ENCODE data around the gene ACOXL.

ACOXL gene

DNA sequence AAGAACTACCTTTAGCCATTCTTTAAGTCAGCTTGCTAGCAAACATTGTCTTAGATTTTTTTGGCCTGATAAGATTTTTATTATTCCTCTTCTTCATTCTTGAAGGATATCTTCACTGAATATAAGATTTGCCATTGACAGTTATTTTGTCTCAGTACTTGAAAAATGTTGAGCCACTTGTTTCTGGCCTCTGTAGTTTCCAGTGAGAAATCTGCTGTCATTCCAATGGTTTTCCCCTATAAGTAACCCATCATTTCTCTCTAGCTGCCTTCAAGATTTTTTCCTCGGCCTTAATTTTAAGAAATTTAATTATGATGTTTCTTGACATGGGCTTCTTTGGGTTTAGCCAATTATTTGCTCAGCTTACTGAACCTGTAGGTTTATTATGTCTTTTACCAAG lies 32.6 kb downstream of the ACOXL start:
- no peak for DNase-seq

DNA sequence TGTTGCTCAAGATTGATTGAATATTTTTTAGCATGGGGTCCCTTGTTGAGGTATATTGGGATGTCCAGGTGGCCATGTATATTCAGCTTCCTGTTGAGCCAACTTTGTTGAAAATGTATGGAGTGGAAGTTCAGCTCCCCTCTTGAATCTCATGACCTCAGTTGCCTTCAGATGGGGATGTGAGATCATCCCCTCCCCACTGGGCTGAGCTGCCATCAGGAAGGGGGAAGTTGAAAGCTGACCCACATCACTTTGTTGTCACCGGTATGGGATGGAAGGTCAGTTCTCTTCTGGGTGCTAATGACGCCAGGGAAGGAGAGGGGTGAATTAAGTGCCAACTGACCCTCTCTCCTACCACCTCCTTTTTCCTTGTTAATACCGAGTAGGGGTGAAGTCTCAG lies 33.9 kb downstream of the ACOXL start:
- no peak for DNase-seq

DNA sequence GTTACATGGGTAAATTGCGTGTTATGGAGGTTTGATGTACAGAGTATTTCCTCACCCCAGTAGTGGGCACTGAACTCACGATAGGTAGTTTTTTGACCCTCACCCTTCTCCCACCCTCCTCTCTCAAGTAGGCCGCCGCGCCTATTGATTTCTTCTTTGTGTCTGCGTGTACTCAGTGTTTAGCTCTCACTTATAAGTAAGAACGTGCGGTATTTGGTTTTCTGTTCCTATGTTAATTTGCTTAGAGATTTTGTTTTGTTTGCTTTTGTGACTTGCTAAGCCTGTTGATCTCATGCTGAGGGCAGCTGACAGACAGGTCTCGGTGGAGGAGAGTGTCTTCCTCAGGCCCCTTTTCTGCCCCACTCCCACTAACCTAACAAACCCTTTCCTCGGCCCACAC lies 36.2 kb downstream of the ACOXL start:
- DNase-seq: no peak

DNA sequence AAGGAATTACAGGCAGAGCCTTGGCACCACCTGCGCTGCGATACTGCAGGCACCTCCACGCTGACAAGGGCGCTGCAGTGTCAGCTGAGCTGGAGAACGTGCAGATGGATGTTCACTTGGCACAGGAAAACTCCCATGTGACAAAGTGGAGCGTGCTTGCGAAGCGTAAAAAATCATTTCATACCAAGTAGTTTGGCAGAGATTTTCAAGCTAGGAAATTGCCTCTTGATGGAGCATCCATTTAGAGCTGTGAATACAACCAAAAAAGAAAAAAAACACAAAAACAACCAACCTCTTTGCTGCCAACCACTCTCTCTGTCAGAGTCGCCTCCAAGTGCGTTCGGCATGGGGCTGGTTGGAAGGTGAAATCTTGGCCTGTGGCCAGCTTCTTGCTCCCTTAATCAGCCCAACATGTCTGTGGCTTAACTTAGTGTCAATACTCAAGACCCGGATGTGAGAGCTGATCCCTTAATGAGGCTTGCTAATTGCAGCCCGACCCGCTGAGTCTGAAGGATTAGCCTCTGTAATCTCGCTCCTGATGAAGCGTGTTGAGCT lies 38.1 kb downstream of the ACOXL start:
- DNase-seq: no peak

DNA sequence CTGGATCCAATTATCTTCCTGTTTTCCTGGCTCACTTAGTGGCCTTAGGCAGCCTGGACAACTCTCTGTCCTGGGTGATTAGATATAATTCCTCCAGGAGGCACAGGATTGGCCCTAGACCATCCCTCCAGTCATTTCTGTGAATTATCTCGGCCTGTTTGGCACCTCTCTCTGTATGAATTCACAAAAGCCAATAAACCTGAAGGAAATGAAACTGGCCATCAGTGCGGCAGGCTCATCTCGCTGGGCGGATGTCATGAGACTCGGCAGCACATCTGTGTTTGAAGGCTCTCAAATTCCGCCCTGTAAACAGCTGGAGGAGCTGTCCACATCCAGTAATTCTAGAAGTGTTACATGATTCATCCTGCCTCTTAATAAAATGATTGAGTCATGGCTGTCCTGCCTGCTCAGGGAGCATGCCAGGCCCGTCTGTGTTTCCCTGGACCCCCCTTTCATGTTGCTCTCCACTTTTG lies 38.6 kb downstream of the ACOXL start:
- peak; percentile 79 for DNase-seq

DNA sequence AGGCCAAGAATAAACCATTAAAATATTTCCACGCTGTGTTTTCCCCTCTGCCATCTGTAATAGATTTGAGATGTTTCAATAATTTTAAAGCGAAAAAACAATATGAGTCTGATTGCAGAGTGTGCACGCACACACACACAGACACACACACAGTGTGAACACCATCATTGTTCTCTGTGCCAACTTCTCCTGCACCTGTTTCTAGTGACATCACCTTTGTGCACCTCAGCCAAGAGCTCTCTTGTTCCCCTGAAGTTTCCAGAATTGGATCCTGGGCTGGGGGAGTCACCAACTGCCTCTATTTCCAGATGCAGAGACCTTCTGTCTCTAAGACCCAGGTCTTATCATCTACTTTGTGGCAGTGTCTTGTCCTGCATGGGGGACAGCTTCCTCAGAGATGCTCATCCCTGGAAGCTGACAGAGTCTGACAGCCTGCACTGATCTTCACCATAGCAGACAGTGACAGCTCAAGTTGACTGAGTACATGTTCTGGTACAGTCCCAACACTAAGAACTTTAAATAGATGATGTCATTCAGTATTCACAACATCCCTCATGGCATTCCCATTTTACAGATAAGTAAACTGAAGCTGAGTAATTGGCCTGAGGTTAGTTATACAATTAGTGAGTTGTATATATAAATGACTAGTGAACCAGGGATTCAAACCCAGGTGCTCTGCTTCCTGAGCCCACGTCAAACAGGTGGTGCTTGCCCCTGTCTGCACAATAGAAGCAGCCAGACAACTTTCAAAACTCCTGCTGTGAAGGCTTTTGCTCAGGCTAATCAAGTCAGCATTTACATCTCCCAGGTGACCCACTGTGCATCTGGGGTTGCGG lies 39.4 kb downstream of the ACOXL start:
- no peak for DNase-seq

DNA sequence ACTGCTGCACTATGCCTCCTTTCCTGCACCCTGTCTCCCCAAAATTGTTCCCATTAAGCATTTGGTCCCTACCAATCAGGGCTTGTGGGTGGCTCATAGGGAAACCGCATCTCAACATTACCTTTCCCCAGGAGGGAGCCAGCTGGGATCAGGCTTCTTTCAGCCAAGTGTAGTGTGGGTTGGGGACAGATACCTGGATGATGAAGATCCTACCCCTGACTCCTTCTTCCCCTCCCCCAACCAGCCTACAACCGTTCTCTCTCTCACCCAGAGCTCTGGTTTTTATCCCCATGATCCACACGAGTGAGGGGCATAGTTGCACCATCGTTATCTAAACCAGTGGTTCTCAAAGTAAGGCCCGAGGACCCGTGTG lies 40.0 kb downstream of the ACOXL start:
- DNase-seq: no peak

DNA sequence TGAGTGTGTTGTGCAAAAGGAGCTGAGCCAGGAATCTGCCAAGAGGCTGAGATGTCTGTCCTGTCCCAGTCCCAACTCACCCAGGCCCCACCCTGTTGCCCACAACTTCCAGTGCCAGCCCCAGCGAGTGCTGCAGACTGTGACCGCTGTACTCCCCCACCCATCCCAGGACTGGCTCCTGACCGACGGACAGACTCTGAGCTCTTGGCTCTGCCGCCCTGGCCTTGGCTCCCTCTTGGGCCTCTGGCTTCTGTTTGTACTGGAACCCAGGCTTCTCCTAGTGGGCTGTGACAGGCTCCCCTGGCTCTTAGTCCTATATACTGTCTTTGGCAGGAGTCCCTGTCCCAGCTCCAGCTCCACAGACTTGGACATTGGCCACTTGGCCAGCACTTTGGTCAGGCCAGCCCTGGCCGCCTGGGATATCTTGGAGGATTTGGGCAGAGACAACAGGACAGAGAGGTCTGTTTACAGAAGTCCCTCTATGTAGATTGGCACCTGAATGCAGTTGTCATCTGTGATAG lies 41.1 kb downstream of the ACOXL start:
- no peak for DNase-seq

DNA sequence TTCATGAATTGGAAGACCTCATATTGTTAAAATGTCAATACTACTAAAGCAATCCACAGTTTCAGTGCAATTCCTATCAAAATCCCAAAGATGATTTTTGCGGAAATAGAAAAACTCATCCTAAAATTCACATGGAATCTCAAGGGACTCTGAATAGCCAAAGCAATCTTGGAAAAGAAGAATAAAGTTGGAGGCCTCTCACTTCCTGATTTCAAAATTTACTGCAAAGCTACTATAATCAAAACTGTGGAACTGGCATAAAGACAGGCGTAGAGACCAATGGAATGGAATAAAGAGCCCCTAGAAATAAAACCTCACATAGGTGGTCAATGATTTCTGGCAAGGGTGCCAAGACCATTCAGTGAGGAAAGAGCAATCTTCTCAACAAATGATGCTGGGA lies 42.3 kb downstream of the ACOXL start:
- no peak for DNase-seq

DNA sequence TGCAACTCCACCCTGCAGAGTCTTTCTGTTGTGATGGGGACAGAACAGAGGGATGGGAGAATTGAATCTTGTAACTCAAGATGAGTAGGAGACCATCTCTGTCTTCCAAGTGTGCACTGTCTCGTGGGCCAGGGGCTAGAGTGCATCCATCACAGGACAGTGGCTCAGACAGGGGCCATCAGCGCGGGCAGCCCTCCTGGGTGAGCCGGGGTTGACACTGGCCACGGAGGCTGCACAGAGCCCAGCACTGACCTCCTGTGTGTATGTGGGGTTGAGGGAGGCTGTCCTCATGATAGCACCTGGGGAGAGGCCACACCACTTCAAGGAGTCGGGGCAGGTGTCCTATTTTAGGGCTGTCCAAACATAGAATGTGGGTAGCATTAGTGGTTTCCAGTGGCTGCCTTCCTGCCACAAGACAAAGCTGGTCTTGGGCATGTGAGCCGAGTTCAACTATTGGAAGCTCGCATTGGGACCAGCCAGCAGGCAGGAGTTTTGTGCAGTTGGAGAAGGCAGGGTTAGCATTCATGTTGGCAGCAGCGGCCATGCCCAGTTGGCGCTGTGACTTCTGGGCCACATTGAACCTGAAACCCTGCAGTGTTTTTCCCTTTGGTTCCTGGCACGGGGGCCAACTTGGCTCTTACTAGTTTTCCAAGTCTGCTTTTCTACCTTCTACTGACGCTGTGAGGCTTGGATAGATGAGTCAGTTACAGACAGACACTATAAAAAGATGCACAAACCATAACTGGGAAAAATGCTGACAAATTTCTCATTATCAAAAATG lies 45.3 kb downstream of the ACOXL start:
- DNase-seq: no peak

DNA sequence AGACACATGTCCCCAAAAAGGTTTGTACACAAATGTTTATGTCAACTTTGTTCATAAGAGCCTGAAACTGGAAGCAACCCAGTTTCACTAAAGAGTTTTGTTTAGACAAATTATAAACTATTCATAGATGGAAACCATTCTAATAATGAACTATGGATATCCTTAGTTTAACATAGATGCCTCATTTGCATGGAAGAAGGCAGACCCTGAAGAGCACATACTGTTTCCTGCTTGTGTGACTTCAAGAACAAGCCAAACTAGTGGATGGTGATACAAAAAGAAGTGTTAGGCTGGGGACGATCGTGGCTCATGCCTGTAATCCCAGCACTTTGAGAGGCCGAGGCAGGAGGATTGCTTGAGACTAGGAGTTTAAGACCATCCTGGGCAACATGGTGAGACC lies 48.1 kb downstream of the ACOXL start:
- DNase-seq: no peak

DNA sequence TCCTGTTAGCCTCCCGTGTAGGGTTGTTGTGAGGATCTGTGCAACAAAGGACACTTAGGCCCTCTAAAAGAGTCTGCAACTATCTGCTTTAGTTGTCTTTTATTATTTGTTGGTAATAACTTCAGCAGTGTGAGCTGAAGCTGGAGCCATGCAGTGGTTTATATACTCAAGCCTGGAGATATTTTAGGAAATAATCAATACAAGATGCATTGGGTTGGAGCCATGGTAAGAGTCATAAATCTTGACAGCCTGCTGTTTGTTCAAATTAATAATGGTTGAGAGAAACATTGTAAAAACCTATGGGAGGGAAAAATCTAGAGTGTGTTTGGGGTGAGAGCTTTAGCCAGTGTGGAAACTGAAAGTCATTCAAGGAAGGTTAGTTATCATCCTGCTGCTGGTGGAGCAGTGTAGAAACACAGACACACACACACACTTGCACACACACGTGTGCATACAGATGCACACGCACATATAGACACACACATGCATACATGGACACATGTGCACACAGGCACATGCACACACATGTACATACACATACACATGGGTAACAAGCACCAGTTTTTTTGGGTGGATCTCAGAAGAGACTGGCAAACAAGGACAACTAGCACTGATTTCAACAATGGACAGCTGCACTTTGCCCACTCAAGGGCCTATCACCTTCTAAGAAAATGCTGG lies 51.0 kb downstream of the ACOXL start:
- no peak for DNase-seq

DNA sequence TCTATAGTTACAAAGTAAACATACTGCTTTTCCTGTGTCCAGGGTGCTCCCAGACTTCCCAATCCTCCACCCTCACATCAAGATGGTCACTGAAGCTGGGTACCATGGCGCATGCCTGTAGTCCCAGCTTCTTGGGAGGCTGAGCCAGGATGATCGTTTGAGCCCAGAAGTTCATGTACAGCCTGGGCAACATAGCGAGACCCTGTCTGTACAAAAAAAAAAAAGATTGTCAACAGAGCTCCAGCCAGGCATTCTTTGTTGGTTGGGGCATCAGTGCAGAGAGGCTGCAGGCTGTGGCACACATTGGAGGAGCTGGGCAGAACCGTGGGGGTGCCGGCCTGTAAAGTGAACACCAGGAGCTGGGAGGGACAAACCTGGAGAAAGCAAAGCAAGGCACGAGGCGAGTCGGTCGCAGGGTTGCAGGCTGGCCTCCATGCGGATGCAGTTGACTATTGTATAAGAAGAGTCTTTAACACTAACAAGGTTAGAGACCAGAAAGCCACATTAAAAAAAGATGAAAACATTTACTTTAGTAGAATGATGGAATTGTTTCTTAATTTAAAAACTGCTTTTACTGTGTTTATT lies 51.8 kb downstream of the ACOXL start:
- no peak for DNase-seq

DNA sequence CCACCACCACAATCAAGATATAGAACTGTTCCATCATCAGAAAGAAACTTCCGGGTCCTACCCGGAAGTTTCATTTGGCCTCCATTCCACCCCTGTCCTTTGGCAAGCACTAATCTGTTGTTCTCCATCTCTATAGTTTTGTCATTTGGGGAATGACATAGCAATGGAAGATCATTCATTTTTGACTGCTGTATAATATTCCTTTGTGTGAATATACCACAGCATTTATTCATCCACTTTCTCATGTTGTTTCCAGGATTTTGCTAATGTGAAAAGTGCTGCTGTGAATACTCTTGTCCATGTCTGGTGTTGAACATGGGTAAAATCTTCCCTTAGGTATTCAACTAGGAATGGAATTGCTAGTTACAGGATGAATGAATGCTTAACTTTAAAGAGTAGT lies 53.1 kb downstream of the ACOXL start:
- no peak for DNase-seq

DNA sequence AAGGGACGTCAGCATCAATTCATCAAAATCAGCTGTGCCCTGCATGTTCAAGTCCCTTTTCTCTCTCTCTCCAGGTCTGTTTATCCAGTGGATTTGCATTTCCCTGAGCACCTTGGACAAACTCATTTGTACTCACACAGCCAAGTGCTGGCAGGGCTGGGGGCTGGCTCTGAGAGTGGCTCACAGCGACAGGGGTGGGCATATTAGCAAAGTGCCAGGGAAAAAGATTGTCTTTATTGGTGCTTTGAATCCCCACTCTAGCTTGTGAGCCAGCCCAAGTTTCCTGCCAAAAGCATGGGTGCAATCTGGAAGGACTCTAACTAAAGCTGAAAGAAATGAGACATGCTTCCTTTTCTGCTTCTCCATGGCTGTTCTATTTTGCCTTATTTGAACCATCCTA lies 56.6 kb downstream of the ACOXL start:
- DNase-seq: no peak

DNA sequence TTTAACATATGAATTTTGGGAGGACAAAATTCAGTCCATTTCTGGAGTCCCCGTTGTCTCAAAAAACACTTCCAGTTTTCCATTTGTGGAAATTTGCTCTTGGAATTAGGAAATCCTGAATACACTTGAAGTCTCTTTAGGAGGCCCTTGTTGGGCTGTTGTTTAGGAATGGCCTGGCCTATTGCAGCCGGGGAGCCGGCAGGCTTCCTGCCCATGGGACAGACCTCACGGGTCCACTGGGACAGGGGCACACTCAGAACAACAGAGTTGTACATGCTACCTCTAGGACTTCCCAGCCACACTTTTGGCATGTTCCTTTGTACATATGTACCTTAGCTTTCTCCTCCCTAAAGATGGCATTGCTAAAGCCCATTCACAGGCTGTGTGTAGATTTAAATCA lies 57.3 kb downstream of the ACOXL start:
- DNase-seq: no peak

DNA sequence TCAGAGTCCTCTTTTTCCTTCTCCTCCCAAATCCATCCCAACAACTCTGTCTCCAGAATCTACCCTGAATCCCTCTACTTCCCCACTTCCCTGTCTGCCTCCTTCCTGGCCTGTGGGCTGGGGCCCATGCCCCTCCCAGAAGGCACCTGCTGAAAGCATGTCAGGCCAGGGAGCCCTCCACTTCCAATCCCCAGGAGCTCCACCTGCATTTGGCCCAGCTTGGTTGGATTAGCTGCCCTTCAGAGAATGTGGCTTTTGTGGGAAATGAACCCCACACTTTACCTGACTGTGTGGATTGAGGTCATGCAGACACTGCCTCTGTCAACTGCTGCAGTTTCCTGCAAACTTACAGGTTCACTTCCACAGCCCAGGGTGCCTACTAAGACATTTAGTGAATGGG lies 58.5 kb downstream of the ACOXL start:
- no peak for DNase-seq

DNA sequence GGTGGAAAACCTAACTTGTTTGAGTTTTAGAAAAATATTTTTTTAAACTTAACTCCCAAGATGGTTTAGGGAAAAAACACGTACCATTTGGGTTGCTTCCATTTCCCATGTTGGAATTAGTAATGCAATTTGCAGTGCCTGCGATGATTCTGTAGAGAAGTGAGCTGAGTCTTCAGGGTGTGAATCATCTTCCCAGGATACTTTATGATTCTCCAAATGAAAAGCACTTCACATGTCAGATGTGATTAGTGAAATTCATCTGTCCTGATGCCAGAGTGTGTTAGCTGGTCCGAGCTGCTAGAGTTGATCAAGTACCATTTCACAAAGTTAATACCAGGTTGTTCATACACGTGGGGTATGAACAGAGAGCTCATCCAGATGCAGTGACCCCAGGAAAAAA lies 59.1 kb downstream of the ACOXL start:
- no peak for DNase-seq

DNA sequence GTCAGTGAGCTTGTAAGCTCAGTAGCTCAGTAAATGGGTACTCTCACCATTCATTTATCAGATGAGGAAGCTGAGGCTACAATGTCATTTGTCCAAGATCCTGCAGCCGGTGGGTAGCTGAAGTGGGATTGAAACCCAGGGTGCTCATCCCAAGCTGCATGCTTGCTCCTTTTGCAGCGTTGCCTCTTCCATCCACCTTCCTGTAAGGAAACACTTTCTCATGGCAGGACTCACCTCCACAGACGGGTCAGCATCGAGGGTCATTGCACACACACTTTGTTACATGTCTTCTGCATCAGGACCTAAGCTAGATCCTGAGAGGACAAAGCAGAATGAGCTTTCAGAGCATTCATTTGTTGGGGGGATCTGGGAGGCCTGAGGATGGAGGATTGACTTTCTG lies 60.7 kb downstream of the ACOXL start:
- no peak for DNase-seq

DNA sequence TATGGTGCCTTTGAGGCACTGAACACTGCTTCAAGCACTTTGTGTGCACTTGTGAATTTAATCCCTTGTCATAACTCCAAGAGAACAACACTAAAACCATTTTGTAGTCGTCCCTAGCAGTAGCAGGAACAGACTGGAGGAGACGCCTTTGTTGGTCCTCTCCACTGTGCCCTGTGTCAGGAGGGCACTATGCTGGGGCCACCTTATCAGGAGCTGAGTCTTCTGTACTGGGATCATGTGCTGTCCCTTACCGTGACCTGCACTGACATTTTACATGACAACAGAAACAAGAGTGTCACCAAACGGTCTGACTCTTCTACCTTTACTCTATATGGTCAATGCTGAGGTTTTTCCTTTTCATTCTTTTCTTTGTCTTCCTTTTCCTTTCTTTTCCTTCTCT lies 62.0 kb downstream of the ACOXL start:
- no peak for DNase-seq

DNA sequence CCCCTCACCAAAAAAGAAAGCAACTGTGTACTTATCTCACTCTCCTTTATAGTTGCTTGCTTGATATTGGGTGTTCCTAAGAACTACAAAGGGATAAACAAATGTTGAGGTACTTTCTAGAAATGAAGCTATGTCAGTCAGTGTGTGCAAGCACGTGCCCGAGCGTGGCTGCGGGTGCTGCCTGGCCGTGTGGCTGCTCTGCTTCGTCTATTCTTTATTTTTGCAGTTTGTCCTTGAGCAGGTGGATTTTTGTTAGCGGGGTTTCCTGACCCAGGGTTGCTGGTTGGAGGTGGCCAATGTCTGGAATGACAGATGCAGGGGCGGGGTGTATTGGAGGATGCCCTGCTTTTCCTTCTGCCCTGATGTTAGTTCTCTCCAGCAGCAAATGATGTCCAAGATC lies 62.6 kb downstream of the ACOXL start:
- no peak for DNase-seq

DNA sequence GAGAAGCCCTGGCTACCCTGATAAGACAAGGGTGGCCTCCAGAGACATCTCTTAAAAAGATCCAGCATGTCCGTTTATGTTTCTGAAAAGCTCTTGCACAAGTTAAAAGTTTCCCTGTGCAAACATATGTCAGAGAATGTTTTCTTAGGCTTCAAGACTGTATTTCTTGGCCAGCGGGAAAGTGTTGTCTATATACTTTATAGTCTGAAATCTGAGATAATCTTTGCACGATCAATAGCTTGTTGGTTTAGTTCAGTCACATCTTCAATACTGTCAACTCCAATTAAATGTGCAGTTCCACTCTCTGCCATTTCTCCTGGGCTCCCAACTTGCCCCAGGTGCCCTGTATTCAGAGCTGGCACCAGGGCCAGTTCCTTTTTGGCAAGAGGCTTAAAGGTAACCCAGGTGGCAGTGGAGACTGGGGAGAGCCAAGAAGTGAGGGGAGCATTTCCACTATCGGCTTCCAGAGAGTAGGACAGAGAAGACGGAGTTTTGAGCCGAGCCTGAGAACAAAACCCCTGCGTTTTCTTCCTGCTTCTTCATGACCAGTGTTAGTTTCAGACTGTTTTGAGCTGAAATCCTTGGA lies 64.4 kb downstream of the ACOXL start:
- no peak for DNase-seq

DNA sequence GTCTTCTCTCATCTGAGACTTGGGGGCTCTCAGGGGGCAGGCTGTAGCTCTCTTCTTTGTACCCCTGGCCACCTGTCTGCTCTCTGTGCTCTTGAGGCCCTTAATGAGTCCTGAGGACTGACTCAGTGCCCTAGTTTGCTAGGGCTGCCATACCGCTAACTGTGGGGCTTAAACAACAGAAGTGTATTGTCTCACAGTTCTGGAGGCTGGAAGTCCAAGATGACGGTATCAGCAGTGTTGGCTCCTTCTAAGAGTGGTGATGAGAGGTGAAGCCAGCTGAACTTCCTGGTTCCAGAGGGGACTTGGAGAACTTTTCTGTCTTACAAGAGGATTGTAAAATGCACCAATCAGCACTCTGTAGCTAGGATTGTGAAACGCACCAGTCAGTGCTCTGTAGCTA lies 67.0 kb downstream of the ACOXL start:
- DNase-seq: no peak

Measured in HCEC 1CT (cell line).